ENCODE data around the gene MSH3. TPM values are rescaled to one million over a fixed set of nuclear protein-coding genes. Genes with fewer than 3 reads are reported as not detected.

MSH3 gene
- total RNA-seq, 4 donors from 2014 or later: 10.0 to 16.8 (median 13.1) TPM

DNA sequence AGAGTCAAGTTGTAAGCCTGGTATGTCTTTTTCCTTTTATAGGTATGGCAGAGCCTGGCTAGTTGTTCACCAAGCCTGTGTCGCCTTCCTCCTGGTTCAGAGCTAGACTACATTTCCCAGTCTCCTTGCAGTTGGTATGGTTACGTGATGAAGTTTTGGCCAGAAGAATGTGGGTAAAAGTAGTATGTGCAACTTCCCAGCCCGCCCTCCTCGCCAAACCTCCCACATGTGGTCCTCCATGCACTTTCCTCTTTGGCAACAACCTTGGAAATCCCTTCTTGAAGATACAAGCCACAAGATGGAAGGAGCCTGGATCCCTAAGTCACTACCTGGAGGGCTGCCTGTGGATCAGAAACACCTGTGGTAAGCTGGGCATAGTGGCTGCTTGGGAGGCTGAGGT, 36.0 kb upstream of the MSH3 start:
- ATAC-seq (ENCODE audit: low FRiP score) (no peak), DNase-seq (ENCODE audit: low spot score) (no peak)
- TF ChIP-seq, protein P1, sequence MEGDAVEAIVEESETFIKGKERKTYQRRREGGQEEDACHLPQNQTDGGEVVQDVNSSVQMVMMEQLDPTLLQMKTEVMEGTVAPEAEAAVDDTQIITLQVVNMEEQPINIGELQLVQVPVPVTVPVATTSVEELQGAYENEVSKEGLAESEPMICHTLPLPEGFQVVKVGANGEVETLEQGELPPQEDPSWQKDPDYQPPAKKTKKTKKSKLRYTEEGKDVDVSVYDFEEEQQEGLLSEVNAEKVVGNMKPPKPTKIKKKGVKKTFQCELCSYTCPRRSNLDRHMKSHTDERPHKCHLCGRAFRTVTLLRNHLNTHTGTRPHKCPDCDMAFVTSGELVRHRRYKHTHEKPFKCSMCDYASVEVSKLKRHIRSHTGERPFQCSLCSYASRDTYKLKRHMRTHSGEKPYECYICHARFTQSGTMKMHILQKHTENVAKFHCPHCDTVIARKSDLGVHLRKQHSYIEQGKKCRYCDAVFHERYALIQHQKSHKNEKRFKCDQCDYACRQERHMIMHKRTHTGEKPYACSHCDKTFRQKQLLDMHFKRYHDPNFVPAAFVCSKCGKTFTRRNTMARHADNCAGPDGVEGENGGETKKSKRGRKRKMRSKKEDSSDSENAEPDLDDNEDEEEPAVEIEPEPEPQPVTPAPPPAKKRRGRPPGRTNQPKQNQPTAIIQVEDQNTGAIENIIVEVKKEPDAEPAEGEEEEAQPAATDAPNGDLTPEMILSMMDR (IDR thresholded peaks at IDR 0.05): no peak

DNA sequence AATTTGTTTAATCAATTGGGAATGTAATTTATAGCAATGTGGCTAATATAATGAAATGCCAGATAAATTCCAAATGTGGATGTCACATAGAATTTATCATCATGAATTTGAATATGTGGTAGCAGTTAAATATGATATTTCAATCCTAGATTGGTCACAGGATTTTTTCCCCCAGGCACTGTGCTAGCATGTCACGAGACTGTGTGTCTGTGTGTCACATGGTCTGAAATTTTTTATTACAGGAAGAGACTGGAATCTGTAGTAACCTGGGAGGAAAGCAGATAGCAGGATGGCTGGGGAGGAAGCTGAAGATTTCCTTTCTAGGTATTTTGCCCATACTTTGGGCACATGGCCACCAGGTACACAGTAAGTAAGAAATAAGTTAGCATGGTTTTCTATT, 35.4 kb upstream of the MSH3 start:
- TF ChIP-seq, protein P1 (IDR thresholded peaks at IDR 0.05): no peak
- no peak for DNase-seq (ENCODE audit: low spot score)
- no peak for ATAC-seq (ENCODE audit: low FRiP score)

DNA sequence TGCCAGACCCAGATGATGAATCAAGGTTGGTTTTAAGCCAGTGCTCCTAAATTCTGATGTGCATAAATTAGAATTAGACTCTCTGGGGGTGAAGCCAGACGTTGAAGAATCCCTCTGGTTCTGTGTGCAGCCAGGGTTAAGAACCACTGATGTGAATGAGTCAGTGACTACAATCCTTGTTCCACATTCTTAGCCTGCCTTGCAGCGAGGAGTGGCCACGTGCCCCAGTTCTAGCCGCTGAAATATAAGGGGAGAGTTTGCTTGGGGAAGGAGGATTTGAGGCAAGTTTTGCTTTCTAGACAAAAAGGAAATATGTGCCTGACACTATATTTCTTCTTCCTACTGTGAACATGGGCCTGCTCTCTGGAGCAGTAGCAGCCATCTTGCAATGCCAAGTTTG, 34.2 kb upstream of the MSH3 start:
- TF ChIP-seq, protein P1 (IDR thresholded peaks at IDR 0.05): no peak
- ATAC-seq (ENCODE audit: low FRiP score): no peak
- DNase-seq (ENCODE audit: low spot score): no peak

DNA sequence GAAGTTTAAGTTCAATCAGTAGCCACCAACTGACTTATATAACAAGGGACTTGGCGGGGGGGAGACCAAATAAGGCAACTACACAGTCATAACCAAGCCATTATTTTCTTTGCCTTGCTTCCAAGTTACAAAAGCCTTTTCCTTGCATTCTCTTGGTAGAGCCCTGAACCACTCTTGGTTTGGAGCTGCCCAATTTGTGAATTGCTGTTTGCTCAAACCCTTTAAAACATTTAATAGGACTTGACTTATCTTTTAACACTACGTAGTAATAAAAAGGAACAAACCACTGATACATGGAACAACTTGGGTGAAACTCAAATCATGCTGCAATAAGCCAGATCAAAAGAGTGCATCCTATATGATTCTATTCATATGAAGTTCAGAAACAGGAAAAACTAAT, 31.7 kb upstream of the MSH3 start:
- TF ChIP-seq, protein P1 (IDR thresholded peaks at IDR 0.05): no peak
- DNase-seq (ENCODE audit: low spot score): no peak
- ATAC-seq (ENCODE audit: low FRiP score): no peak

DNA sequence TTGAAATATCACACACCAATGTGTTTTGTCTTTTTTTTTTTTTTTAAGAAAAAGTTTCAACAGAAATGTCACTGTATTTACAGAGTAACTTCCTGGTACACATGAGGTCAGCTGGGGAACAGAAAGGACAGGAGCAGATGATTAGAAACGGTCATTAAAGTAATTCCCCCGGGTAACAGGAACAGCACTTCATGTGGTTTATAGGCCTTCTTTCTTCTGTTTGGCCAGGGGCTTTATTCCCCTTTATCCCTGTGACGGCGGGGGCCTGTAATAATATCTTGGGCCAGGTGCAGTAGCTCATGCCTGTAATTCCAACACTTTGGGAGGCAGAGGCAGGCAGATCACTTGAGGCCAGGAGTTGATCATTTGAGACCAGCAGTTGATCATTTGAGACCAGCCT, 30.5 kb upstream of the MSH3 start:
- TF ChIP-seq, protein P1 (IDR thresholded peaks at IDR 0.05): no peak
- DNase-seq (ENCODE audit: low spot score): no peak
- ATAC-seq (ENCODE audit: low FRiP score): no peak

DNA sequence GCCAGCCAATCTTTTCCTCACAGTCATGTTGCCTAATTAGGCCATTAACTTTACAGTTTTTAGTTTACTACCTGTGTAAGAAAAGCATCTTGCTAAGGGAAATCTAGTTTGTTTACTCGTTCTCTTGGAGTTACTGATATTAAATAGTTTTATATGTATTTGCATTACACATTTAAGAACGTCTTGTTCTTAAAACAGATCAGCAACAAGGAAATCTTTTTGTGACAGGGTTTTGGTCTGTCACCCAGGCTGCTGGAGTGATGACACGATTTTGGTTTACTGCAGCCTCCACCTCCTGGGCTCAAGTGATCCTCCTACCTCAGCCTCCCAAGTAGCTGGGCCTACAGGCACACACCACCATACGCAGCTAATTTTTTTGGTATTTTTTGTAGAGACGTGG, 29.2 kb upstream of the MSH3 start:
- TF ChIP-seq, protein P1 (IDR thresholded peaks at IDR 0.05): no peak
- no peak for ATAC-seq (ENCODE audit: low FRiP score)

DNA sequence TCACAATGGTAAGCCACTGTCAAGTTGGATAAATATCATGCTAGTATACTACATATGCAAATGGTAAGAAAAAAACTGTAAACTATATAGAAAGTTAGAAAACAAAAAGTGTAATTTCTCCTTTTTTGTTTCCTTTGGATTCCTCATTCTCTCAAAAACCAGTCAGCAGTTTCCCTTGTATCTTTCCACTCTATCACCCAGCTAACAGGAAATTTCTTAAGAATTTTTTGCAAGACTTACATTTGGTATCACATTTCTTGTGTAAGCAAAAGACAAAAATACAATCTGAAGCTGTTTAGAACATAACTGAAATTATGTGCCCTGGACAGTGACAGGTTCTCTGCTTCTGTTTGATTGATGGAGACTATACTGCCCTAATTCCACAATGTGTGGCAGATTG, 25.2 kb upstream of the MSH3 start:
- no peak for ATAC-seq (ENCODE audit: low FRiP score)
- no peak for DNase-seq (ENCODE audit: low spot score)
- TF ChIP-seq, protein P1 (IDR thresholded peaks at IDR 0.05): no peak

More for the DNA sequence above, 29.2 kb upstream of the MSH3 start:
- no peak for DNase-seq (ENCODE audit: low spot score)

Measured in omental fat pad (tissue), 4 donors.